Transverse colon (tissue), 4 donors: Measurements from ENCODE around the gene APBA1. TPM values are rescaled to one million over a fixed set of nuclear protein-coding genes. Genes with fewer than 3 reads are reported as not detected.

Experiments
- DNase-seq: peaks from one replicate; pipeline ENCODE4 v3.0.0-alpha.2; 2019
- H3K27ac ChIP-seq, 4 donors: fragments of 200-600 bp; sonication (generic); 2 replicates each; pipeline ENCODE4 v1.5.1; 2016 to 2018; ENCODE audit warnings: inconsistent platforms in 4 of 4
- H3K27me3 ChIP-seq: fragments of 200-600 bp; sonication (generic); 2 replicates; pipeline ENCODE4 v1.5.1; 2017; ENCODE audit warnings: inconsistent platforms
- H3K36me3 ChIP-seq, 4 donors: fragments of 200-600 bp; sonication (generic); 2 replicates each; pipeline ENCODE4 v1.5.1; 2017 to 2019; ENCODE audit warnings: inconsistent platforms in 4 of 4
- H3K4me1 ChIP-seq, 4 donors: fragments of 200-600 bp; sonication (generic); 2 replicates each; pipeline ENCODE4 v1.5.1; 2017 to 2020; ENCODE audit warnings: inconsistent platforms in 4 of 4
- H3K4me3 ChIP-seq, 4 donors: fragments of 200-600 bp; sonication (generic); 1 replicate in 1 of 4; 2 replicates in 3 of 4; pipeline versions ENCODE4 v1.5.1 to v1.6.1; 2017 to 2019; ENCODE audit warnings: inconsistent platforms in 4 of 4
- H3K9me3 ChIP-seq, 2 donors: fragments of 200-600 bp; sonication (generic); 2 replicates each; pipeline ENCODE4 v1.5.1; 2017 to 2019; ENCODE audit warnings: inconsistent platforms in 2 of 2
- EP300 ChIP-seq: sonication (generic); formaldehyde crosslinking; IDR thresholded peaks from one replicate; pipeline ENCODE4 v1.6.1; 2017; ENCODE audit warnings: antibody characterized with exemption, low read depth
- POLR2A ChIP-seq: fragments of 450-650 bp; IDR thresholded peaks from one replicate; pipeline ENCODE4 v1.6.1; 2016; ENCODE audit warnings: antibody characterized with exemption, mild to moderate bottlenecking, moderate library complexity
- POLR2AphosphoS5 ChIP-seq, 3 donors: sonication (generic); formaldehyde crosslinking; IDR thresholded peaks; one replicate each; pipeline ENCODE4 v1.6.1; 2016; ENCODE audit warnings: antibody characterized with exemption in 3 of 3
- WGBS, 2 donors: methylation state at CpG; one replicate each; pipeline ENCODE4 v1.1.5; 2018; ENCODE audit warnings: low coverage in 1 of 2; 5-methylcytosine and 5-hydroxymethylcytosine counted together
- in situ Hi-C, 4 donors: fragments of 200-750 bp; cut with MboI; loops; one replicate each; pipeline versions ENCODE4 v1.15.0 to v1.15.1; 2017; ENCODE audit warnings: low sequenced_read_pairs in 3 of 4, low pct_ligation_motif_present in 1 of 4, low pct_unique_long_range_greater_than_20kb in 1 of 4
- intact Hi-C: fragments of 100-400 bp; cut with DNase I; formaldehyde crosslinking; loops from one replicate; pipeline ENCODE4 v1.15.1; 2023; ENCODE audit warnings: low total_unique reads
- total RNA-seq, 4 donors: library from RNA; depleted of rRNA; stranded (reverse); fragments of >200 nt; gene quantifications; one replicate each; pipeline ENCODE4 v1.1.0, GENCODE V29; 2016
- TF ChIP-seq, protein P1 (sequence below), 5 experiments: fragments of 200-600 bp in 3 of 5; fragments of 450-650 bp in 2 of 5; sonication (generic) in 3 of 5; IDR thresholded peaks; 1 replicate in 2 of 5; 2 replicates in 3 of 5; pipeline ENCODE4 v1.5.1; 2016 to 2017; ENCODE audit warnings: antibody characterized with exemption in 5 of 5, inconsistent platforms in 3 of 5, mild to moderate bottlenecking in 2 of 5, moderate library complexity in 1 of 5

Gene APBA1
- total RNA-seq, 4 donors from 2014 or later, result 7.6 to 11.6 (median 10.2) TPM

GRCh38 chr9:69689991-69690538 is 17.9 kb upstream of the APBA1 start:
- no peak for DNase-seq
- Histone ChIP-seq H3K27ac (no peak overlapping the region), H3K9me3 (no peaks in the 10 kb centered on the region), H3K36me3 (no peaks in the 10 kb centered on the region), H3K4me3 (no peak overlapping the region), H3K27me3 (no peaks in the 10 kb centered on the region), H3K4me1 (peaks cover 0 to 4% (median 0%) of the 10 kb centered on the region in 4 donors)
- in situ Hi-C loops, result loop anchor here in 1 of 4 donors (25.0 kb wide), 1 partner anchor 97 kb away; no protein-coding TSS in a partner anchor
- intact Hi-C loops, result no loop called here
- TF ChIP-seq EP300 (no peak), POLR2AphosphoS5 (IDR thresholded peaks at IDR 0.05) (no peak)
- 17 to 44% methylated on average over 2 of the region's 2 CpGs for WGBS, 2 donors

DNA sequence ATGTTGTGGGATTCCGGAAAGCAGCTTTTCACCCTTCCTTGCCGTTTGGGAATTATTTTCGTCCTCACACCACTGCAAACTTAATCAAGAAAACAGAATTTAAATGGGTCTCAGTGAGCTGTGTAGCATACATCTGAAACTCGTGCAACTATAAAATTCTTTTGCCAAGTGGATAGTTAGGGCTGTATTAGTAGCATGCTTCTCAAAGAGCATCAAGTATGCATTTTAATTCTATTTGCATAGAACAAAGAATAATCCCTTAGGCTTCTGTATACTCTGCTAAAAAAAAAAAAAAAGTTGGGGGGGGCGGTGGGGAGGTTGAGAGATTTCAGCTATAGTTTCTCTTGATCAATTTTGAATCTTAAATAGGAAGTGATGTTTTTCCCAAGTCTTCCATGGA is 11.8 kb upstream of the APBA1 start:
- intact Hi-C loops, result no loop called here
- Histone ChIP-seq H3K27me3 (no peaks in the 10 kb centered on the region), H3K27ac (no peak overlapping the region), H3K4me1 (no peaks in the 10 kb centered on the region), H3K9me3 (no peaks in the 10 kb centered on the region), H3K4me3 (no peak overlapping the region), H3K36me3 (no peaks in the 10 kb centered on the region)
- DNase-seq, result no peak
- in situ Hi-C loops, result loop anchor here in 1 of 4 donors (25.0 kb wide), 1 partner anchor 103 kb away; no protein-coding TSS in a partner anchor
- 67 to 71% methylated on average over 5 of the region's 5 CpGs for WGBS, 2 donors
- TF ChIP-seq POLR2AphosphoS5 (IDR thresholded peaks at IDR 0.05), result no peak
- TF ChIP-seq, protein P1, sequence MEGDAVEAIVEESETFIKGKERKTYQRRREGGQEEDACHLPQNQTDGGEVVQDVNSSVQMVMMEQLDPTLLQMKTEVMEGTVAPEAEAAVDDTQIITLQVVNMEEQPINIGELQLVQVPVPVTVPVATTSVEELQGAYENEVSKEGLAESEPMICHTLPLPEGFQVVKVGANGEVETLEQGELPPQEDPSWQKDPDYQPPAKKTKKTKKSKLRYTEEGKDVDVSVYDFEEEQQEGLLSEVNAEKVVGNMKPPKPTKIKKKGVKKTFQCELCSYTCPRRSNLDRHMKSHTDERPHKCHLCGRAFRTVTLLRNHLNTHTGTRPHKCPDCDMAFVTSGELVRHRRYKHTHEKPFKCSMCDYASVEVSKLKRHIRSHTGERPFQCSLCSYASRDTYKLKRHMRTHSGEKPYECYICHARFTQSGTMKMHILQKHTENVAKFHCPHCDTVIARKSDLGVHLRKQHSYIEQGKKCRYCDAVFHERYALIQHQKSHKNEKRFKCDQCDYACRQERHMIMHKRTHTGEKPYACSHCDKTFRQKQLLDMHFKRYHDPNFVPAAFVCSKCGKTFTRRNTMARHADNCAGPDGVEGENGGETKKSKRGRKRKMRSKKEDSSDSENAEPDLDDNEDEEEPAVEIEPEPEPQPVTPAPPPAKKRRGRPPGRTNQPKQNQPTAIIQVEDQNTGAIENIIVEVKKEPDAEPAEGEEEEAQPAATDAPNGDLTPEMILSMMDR (IDR thresholded peaks at IDR 0.05), result no peak
- TF ChIP-seq POLR2A, result no peak
- TF ChIP-seq EP300, result no peak

DNA sequence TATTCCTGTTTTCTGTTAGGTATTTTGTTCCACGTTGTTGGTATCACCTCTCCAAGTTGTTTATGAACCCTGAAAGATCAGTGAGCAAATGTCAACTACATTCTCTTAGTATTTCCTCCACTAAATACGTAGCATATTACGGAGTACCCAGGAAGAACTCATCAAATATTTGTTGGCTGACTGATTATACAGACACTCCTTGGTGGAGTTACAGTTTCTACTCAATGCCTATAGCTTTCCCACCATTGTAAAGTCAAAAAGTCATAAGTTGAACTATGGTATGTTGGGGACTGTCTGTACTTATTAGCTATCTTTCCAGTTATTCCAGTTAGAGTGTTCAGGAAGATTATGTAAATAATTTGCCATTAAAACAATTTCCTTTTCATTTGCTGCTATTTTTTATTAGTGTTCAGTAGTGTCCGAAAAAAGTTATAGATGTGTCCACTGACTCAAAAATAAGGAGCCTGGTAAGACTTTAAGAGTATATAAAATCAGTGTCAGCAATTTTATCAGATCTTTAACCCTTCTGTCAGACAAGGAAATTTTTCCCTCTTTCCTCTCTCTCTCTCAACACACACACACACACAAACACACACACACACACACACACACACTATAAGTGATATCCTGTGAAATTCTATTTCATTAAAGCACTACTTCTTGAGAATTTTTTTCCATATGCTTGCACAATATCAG is 6.8 kb upstream of the APBA1 start:
- WGBS, 2 donors, result 60 to 67% methylated on average over 2 to 4 of the region's 4 CpGs
- Histone ChIP-seq H3K4me3 (no peak overlapping the region), H3K27me3 (no peaks in the 10 kb centered on the region), H3K27ac (no peak overlapping the region), H3K4me1 (peaks cover 0 to 3% (median 0%) of the 10 kb centered on the region in 4 donors), H3K36me3 (no peaks in the 10 kb centered on the region), H3K9me3 (no peaks in the 10 kb centered on the region)
- in situ Hi-C loops (loop anchor here in 2 of 4 donors (10.0 to 25.0 kb wide), 2 partner anchors 108 to 196 kb away; no protein-coding TSS in a partner anchor), intact Hi-C loops (no loop called here)
- TF ChIP-seq, protein P1 (IDR thresholded peaks at IDR 0.05), result no peak
- TF ChIP-seq POLR2A (no peak), POLR2AphosphoS5 (IDR thresholded peaks at IDR 0.05) (no peak), EP300 (no peak)
- DNase-seq, result no peak

DNA sequence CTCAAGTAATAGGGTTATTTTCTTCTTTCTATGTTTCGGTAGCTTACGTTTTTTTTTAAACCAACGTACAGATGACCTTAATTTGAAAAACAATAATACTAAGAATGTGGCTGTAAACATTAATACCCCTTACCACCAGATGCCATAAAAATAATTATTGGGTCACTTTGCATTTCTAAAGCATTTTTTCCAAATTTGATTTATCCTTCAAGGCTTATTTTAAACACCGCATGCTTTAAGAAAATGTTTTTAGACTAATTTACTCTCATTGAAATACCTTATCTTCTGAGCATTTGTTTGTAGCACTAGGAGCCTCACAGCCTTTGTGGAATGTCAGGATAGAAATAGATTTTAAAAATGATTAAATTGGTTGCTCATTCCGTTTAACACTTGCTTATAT is 5.8 kb upstream of the APBA1 start:
- intact Hi-C loops, result no loop called here
- no peak overlapping the region for H3K4me3 ChIP-seq
- H3K27ac ChIP-seq, result no peak overlapping the region
- 85 to 91% methylated on average over 5 of the region's 5 CpGs for WGBS, 2 donors
- H3K36me3 ChIP-seq, result no peaks in the 10 kb centered on the region
- in situ Hi-C loops, result loop anchor here in 2 of 4 donors (10.0 to 25.0 kb wide), 2 partner anchors 109 to 197 kb away; no protein-coding TSS in a partner anchor
- no peaks in the 10 kb centered on the region for H3K27me3 ChIP-seq
- H3K4me1 ChIP-seq, result peaks cover 0 to 11% (median 6%) of the 10 kb centered on the region in 4 donors
- no peaks in the 10 kb centered on the region for H3K9me3 ChIP-seq
- TF ChIP-seq EP300 (no peak), POLR2A (no peak), POLR2AphosphoS5 (IDR thresholded peaks at IDR 0.05) (no peak)
- TF ChIP-seq, protein P1 (IDR thresholded peaks at IDR 0.05), result no peak
- no peak for DNase-seq
